Right atrium auricular region (tissue), 2 donors: Measurements from ENCODE around the gene ZNF100. TPM values are rescaled to one million over a fixed set of nuclear protein-coding genes. Genes with fewer than 3 reads are reported as not detected.

Experiments used
- DNase-seq: peaks from one replicate; pipeline ENCODE4 v3.0.0-alpha.2; 2019; ENCODE audit warnings: low spot score
- H3K27ac ChIP-seq, 2 donors: fragments of 200-600 bp; sonication (generic); 1 replicate in 1 of 2; 2 replicates in 1 of 2; pipeline ENCODE4 v1.5.1; 2016 to 2019
- H3K27me3 ChIP-seq, 2 donors: fragments of 200-600 bp; sonication (generic); one replicate each; pipeline versions ENCODE4 v1.5.1 to v1.6.0; 2017 to 2019
- H3K36me3 ChIP-seq: fragments of 200-600 bp; sonication (generic); one replicate; pipeline ENCODE4 v1.5.1; 2016
- H3K4me1 ChIP-seq, 2 donors: fragments of 200-600 bp; sonication (generic); one replicate each; pipeline versions ENCODE4 v1.5.1 to v1.6.0; 2017 to 2019
- H3K4me3 ChIP-seq, 2 donors: fragments of 200-600 bp; sonication (generic); 1 replicate in 1 of 2; 2 replicates in 1 of 2; pipeline ENCODE4 v1.5.1; 2017 to 2019; ENCODE audit warnings: mild to moderate bottlenecking in 1 of 2, moderate library complexity in 1 of 2
- H3K9me3 ChIP-seq, 2 donors: fragments of 200-600 bp; sonication (generic); one replicate each; pipeline ENCODE4 v1.5.1; 2019
- total RNA-seq, 2 donors: library from RNA; depleted of rRNA; stranded (reverse); fragments of >200 nt; gene quantifications; one replicate each; pipeline ENCODE4 v1.1.0, GENCODE V29; 2016
- TF ChIP-seq, protein P1 (sequence below), 2 donors: fragments of 200-600 bp; sonication (generic); IDR thresholded peaks; one replicate each; pipeline ENCODE4 v1.5.1; 2019; ENCODE audit warnings: antibody characterized with exemption in 2 of 2

ZNF100 gene
- total RNA-seq, 2 donors from 2014 or later: 2.2 to 2.8 TPM

DNA sequence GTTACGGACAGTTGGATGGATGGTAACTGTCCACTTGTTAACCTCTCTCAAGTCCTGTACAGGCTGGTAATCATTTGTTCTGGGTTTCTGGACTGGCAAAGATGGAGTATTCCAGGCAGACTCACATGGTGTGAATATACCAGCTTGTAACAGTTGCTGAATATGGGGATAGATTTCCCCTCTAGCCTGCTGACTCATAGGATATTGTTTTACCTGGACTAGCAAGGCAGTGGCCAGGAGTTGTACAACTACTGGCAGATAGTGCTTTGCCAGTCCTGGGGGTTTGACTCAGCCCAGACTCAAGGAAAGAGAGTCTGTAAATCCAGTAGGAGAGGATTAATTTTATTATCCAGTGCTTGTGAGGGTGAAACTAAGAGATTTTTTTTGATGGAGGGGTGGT, 74.0 kb downstream of the ZNF100 start:
- DNase-seq: no peak
- no peaks in the 10 kb centered on the region for H3K9me3 ChIP-seq
- no peak overlapping the region for H3K4me3 ChIP-seq
- H3K27ac ChIP-seq: no peak overlapping the region
- H3K27me3 ChIP-seq: no peaks in the 10 kb centered on the region
- H3K4me1 ChIP-seq: no peaks in the 10 kb centered on the region
- TF ChIP-seq, protein P1, sequence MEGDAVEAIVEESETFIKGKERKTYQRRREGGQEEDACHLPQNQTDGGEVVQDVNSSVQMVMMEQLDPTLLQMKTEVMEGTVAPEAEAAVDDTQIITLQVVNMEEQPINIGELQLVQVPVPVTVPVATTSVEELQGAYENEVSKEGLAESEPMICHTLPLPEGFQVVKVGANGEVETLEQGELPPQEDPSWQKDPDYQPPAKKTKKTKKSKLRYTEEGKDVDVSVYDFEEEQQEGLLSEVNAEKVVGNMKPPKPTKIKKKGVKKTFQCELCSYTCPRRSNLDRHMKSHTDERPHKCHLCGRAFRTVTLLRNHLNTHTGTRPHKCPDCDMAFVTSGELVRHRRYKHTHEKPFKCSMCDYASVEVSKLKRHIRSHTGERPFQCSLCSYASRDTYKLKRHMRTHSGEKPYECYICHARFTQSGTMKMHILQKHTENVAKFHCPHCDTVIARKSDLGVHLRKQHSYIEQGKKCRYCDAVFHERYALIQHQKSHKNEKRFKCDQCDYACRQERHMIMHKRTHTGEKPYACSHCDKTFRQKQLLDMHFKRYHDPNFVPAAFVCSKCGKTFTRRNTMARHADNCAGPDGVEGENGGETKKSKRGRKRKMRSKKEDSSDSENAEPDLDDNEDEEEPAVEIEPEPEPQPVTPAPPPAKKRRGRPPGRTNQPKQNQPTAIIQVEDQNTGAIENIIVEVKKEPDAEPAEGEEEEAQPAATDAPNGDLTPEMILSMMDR (IDR thresholded peaks at IDR 0.05): no peak
- no peaks in the 10 kb centered on the region for H3K36me3 ChIP-seq

DNA sequence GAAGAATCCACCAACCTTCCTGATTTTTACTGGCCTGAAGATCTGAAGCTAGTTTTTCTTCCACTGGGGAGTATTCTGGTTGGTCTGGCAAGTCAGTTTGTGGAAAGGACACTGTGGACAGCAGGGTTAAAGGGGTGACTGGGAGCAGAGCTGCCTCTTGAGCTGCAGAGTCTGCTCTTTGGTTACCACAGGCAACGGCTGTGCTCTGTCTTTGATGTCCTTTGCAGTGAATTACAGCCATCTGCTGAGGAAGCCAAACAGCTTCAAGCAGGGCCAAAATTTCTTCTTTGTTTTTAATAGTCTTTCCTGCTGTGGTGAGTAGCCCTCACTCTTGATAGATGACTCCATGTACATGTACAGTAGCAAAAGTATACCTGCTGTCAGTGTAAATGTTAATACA, 75.7 kb downstream of the ZNF100 start:
- Histone ChIP-seq H3K36me3 (no peaks in the 10 kb centered on the region), H3K9me3 (no peaks in the 10 kb centered on the region)

DNA sequence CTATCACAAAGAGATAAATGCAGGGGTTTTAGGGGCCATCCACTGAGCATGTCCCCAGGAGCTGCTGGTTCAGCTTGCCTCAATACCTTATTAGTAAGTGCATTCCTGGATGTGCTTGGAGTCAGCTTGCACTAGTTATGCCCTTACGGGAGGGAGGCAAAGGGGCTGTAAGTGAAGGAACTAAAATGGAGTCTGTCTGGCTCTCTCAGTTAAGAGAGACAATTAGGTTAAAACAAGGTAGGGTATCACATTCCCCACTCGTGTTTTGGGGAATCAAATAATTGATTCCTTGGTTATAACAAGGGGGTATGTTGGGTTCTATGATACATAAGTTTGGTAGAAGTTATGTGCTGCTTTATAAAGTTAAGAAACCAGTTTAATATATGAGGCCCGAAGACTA, 78.9 kb downstream of the ZNF100 start:
- Histone ChIP-seq H3K27ac (no peak overlapping the region), H3K4me3 (no peak overlapping the region)
- TF ChIP-seq, protein P1 (IDR thresholded peaks at IDR 0.05): no peak

More for the DNA sequence above, 75.7 kb downstream of the ZNF100 start:
- Histone ChIP-seq H3K27me3 (no peaks in the 10 kb centered on the region), H3K4me3 (no peak overlapping the region), H3K27ac (no peak overlapping the region), H3K4me1 (no peaks in the 10 kb centered on the region)
- TF ChIP-seq, protein P1 (IDR thresholded peaks at IDR 0.05): no peak
- DNase-seq: no peak

DNA sequence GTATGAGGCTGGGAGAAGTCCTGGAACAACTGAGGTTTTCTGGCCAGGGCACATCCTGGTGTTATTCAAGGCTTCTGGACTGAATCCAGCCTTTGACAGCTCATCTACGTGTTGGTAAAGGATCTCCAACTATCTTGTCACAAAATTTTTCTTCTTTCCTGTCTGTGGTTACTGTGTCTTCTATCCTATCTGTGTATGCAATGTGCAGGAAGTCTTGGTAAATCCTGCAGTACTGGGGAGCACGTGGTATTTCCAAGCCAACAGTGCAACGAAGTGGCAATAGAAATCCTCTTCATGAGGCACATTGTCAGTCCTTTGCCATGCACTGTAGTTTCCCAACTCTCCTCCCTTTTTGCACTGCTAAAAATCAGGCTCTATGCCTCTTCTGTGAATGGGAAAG, 86.7 kb downstream of the ZNF100 start:
- H3K4me3 ChIP-seq: no peak overlapping the region
- H3K36me3 ChIP-seq: no peaks in the 10 kb centered on the region
- no peak for DNase-seq
- TF ChIP-seq, protein P1 (IDR thresholded peaks at IDR 0.05): no peak
- H3K27me3 ChIP-seq: no peaks in the 10 kb centered on the region
- no peaks in the 10 kb centered on the region for H3K4me1 ChIP-seq
- peaks cover 0 to 4% of the 10 kb centered on the region in 2 donors for H3K9me3 ChIP-seq
- H3K27ac ChIP-seq: no peak overlapping the region

More for the DNA sequence above, 78.9 kb downstream of the ZNF100 start:
- DNase-seq: no peak
- no peaks in the 10 kb centered on the region for H3K9me3 ChIP-seq
- H3K27me3 ChIP-seq: no peaks in the 10 kb centered on the region
- no peaks in the 10 kb centered on the region for H3K36me3 ChIP-seq
- H3K4me1 ChIP-seq: no peaks in the 10 kb centered on the region

DNA sequence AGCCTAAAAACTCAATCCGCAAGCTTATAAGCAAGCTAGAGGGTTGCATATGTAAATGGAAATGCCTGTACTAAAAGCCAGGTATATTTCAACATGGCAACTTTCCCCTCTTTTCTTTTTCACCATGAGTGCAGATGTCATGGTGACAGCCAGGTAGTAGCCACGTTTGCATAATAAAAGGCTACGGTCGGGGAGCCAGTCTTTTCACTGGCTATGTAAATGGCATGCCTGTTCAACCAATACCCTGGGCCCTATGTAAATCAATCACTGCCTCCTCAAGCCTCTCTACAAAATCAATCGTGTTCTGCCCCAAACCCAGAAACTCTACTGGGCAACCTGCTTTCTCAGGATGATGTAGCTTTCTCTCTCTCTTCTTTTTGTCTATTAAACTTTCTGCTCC, 87.4 kb downstream of the ZNF100 start:
- Histone ChIP-seq H3K27me3 (no peaks in the 10 kb centered on the region), H3K9me3 (peaks cover 0 to 4% of the 10 kb centered on the region in 2 donors), H3K4me3 (no peak overlapping the region), H3K27ac (no peak overlapping the region), H3K4me1 (no peaks in the 10 kb centered on the region), H3K36me3 (no peaks in the 10 kb centered on the region)
- no peak for DNase-seq
- TF ChIP-seq, protein P1 (IDR thresholded peaks at IDR 0.05): no peak

DNA sequence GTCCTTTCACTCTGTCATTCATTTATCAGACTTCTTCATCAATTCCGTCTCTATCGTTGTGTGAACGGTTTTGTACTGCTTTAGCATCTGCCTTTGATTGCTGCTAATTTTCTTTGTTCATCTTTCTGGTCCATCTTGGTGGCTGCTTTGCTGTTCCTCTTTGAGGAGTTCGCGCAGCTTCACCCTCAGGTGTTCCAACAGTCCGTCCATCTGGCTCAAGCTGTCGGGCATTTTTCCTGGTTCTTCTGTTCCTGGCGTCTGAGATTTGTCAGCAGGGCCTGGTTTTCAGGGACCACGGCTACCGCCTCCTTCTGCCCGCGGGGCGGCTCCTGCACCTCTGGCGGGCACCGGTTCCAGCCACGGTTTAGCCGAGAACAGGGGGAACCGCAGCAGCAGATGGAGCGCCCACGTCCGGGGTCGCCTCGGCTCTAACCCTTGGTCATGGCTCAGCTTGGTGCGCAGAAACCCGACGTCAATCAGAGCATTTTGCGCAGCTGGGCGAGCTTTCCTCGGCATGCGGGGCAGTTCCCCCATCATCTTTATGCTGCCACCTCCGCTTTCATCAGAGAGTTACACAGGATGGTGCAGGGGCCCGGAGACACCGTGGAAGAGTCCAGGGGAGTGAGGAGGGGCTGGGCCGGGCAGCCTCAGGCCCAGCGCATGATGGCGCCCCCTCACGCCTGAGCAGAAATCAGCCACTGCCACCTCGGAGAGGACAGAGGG, 89.5 kb downstream of the ZNF100 start:
- Histone ChIP-seq H3K4me1 (no peaks in the 10 kb centered on the region), H3K27ac (no peak overlapping the region), H3K4me3 (peak overlapping the region in 1 of 2 donors; percentile 33)

More for the DNA sequence above, 89.5 kb downstream of the ZNF100 start:
- no peaks in the 10 kb centered on the region for H3K36me3 ChIP-seq
- no peak for DNase-seq
- no peaks in the 10 kb centered on the region for H3K27me3 ChIP-seq
- TF ChIP-seq, protein P1 (IDR thresholded peaks at IDR 0.05): peak in 1 of 2 donors; percentile 25
- peaks cover 0 to 4% of the 10 kb centered on the region in 2 donors for H3K9me3 ChIP-seq
